HG03064 (cell line): ENCODE measurements around the gene ABCC4.

Experiments
- ATAC-seq: cut with Tn5 transposase; IDR thresholded peaks from one replicate; pipeline ENCODE4 v1.9.1; 2021; ENCODE audit warnings: low read depth; ENCODE audit not compliant: unreplicated experiment

Gene ABCC4

GRCh38 chr13:95075506-95075905, 225.7 kb downstream of the ABCC4 start:
- no peak for ATAC-seq

- no peak for ATAC-seq
These were observed 226.4 kb downstream of the ABCC4 start for GRCh38 chr13:95074820-95075219.

- no peak for ATAC-seq
These were observed 227.4 kb downstream of the ABCC4 start for GRCh38 chr13:95073747-95074311.

GRCh38 chr13:95067303-95067702, 233.9 kb downstream of the ABCC4 start:
- no peak for ATAC-seq

- ATAC-seq = no peak
These were observed 241.2 kb downstream of the ABCC4 start for GRCh38 chr13:95060014-95060519.

GRCh38 chr13:95059306-95059705, 241.9 kb downstream of the ABCC4 start:
- ATAC-seq = no peak

GRCh38 chr13:95058680-95059079, 242.6 kb downstream of the ABCC4 start:
- no peak for ATAC-seq

GRCh38 chr13:95056266-95056665, 245.0 kb downstream of the ABCC4 start:
- no peak for ATAC-seq

- ATAC-seq = peak; percentile 63
These were observed 250.2 kb downstream of the ABCC4 start for GRCh38 chr13:95050800-95051615.

GRCh38 chr13:95049772-95050171, 251.5 kb downstream of the ABCC4 start:
- ATAC-seq = no peak

GRCh38 chr13:95044452-95045205, 256.6 kb downstream of the ABCC4 start:
- no peak for ATAC-seq

- no peak for ATAC-seq
These were observed 261.8 kb downstream of the ABCC4 start for GRCh38 chr13:95039415-95039814.

GRCh38 chr13:95038949-95039348, 262.3 kb downstream of the ABCC4 start:
- ATAC-seq = no peak

GRCh38 chr13:95035311-95036109, 265.7 kb downstream of the ABCC4 start:
- no peak for ATAC-seq

GRCh38 chr13:95033890-95034289, 267.4 kb downstream of the ABCC4 start:
- no peak for ATAC-seq

GRCh38 chr13:95032121-95032520, 269.1 kb downstream of the ABCC4 start:
- ATAC-seq = no peak

- ATAC-seq = no peak
These were observed 270.4 kb downstream of the ABCC4 start for GRCh38 chr13:95030821-95031343.

- no peak for ATAC-seq
These were observed 273.6 kb downstream of the ABCC4 start for GRCh38 chr13:95027638-95028037.

- no peak for ATAC-seq
These were observed 276.1 kb downstream of the ABCC4 start for GRCh38 chr13:95025116-95025515.

GRCh38 chr13:95023405-95023804, 277.8 kb downstream of the ABCC4 start:
- ATAC-seq = no peak
